DMS53 treated with DMSO at 0.1 percent for 48 hours (cell line): ENCODE results near the gene FBXO24.

ENCODE experiments used
- DNase-seq: peaks from one replicate; lab custom pipeline; 2025; ENCODE audit not compliant: unreplicated experiment; lab: John Stamatoyannopoulos, UW

The FBXO24 gene

GRCh38 chr7:100573691-100574361 is 12.3 kb upstream of the FBXO24 start, which contains the start of gene SAP25:
SAP25 (minus strand) TSS chr7:100573900; CDS start chr7:100573742, 158 bp downstream.
- no peak for DNase-seq

DNA sequence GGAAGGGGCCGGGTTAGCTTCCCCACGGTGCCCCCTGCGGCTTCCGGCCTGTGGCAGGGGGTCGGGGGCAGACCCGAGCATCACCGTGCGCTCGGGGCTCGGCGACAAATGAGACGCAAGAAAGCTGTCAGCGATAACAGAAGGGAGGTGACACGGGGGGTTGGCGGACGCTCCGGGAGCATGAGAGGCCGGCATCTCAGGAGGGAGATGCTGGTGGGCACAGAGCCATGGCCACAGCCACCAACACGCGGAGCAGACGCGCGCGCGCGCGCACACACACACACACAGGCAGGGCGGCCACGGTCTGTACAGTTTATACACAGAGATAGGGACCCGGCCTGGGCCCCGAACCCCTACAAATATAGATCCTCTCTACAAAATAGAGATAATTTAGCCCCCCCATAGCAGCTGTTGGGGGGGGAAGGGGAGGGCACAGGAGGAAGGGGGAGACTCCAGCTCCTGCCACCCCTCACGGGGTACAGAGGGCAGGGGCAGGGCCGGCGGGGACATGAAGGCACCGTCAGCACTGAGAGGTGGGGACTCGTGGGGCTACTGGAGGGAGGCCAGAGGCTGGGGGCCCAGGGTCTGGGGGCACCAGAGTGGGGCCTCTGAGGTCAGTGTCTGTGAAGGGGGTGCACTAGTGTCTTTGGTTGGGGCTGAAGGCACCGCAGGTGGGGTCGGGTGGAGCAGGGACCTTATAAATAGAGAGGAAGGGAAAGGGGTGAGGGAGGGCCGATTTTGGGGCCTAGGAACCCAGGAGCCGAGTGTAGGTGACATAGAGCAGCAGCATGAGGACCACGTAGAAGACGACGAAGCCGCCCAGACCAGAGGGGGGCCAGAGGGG is 11.5 kb upstream of the FBXO24 start:
- DNase-seq = no peak

DNA sequence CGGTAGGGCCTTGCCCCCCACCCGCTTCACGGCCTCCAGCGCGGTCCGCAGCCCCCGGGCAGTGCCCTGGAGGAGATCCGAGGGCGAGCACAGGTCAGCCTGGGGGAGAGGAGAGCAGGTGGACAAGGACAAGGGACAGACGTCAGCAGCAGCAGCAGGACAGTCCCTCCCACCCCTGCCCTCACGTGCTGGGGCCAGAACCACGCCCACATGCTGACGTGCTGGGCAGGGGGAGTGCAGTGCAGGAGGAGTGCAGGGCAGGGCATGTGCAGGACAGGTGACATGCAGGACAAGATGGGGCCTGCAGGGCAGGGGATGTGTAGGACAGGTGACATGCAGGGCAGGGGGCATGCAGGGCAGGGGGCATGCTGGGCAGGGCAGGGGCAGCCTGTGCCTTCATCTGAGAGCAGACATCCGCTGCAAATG is 10.9 kb upstream of the FBXO24 start:
- DNase-seq = no peak

- no peak for DNase-seq
Observed at GRCh38 chr7:100575746-100576383, 10.3 kb upstream of the FBXO24 start.

DNA sequence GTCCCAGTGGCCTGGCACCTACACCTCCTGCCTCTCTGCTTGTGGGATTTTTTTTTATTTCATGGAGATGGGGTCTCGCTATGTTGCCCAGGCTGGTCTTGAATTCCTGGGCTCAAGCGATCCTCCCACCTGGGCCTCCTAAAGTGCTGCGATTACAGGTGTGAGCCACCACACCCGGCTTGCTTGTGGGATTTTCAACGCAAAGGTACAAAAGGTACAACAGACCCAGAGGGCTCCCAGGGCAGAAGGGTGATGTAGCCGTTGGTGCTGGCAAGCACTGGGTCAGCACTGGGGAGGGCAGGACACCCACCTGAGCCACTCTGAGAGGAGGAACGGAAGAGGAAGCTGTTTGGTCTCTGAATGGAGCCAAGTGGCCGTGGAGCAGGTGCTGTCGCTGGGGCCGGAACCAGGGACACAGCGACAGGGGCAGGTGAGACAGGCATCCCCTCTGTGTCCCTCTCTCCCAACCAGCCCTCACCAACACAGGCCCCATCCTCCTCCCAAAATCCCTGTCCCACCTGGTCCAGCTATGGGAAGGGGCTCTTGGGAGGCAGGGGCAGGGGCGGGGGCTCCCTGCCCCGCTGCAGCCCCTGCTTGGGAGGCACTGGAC is 9.6 kb upstream of the FBXO24 start:
- no peak for DNase-seq

DNA sequence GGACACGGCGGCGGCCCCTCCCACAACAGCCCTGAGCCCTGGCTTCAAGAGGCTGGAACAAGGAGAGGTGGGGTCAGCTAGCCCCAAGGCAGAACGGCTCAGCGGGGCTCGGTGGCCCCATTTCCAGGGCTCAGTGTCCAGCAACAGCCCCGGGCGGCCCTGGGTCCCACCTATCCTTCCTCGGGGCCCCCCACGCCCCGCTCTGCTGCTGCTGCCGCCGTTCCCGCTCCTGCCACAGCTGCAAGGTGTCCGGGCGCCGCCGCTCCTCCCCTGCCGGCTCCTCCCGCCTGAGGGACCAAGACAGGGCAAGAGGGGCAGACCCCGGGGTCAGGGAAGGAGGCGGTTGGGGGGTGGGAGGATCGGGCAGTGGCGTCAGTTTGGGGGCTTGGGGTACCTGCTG is 9.0 kb upstream of the FBXO24 start:
- no peak for DNase-seq

GRCh38 chr7:100577507-100577906 is 8.6 kb upstream of the FBXO24 start:
- no peak for DNase-seq

DNA sequence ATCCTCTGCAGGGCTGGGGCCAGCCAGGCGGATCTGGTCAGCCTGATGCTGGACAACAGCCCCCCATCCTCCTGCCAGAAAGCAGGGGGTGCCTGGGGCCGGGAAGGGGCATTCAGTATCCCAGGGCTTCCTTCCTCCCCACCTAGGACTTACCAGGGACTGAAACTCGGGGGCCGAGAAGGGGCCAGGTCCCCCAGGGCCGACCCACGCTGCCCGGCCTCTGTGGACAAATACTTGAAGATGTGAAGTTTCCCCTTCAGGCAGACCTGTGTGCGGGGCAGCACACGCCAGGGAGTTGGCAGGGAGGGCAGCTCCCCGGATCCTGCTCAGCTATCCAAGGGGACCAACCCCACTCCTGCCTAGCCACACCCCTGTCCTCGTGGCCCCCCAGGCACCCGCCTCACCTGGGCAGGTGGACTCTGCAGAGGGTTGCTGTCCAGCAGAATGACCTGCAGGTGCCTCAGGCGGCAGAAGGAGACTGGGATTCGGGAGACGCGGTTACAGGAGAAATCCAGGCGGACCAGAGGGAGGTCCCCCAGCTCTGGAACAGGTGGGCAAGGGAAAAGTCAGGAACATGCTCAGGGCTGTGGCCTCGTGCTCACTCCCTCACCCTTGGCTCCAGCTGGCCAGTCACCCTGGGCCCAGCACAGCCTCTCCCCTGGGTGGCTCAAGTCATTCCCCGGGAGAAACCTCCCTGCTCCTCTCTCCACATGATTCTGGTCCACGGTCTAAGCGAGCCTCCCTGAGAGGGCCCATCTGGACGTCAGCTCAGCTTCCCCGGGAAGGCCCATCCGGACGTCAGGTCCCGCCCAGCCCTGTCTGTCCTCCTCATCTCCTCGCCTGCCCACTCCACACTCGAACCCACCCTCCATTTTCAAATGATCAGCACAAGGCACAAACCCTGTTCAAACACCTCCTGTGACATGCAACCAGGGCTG is 7.6 kb upstream of the FBXO24 start:
- DNase-seq = no peak

- no peak for DNase-seq
Observed at GRCh38 chr7:100580466-100581283, 5.5 kb upstream of the FBXO24 start.

- DNase-seq = no peak
Observed at GRCh38 chr7:100582041-100582579, 4.0 kb upstream of the FBXO24 start.

DNA sequence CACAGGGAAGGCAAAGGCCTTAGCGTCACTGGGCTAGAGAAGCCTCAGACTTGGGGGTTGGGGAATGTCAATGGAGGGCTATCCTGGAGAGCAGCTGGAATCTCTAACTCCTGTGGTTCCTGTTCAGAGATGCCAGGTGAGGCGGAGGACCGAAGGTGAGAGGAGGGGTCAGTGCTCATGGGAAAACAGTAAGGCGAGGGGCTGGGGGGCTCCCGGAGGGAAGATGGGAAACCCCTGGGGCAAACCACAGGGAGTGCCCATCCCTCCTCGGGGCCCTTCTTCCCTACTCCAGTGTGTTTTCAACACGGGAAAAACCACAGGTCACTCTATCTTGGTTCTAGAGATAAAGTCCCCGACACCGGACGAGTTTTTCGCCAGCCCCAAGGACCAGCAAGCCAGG is 3.5 kb upstream of the FBXO24 start:
- DNase-seq = no peak

DNA sequence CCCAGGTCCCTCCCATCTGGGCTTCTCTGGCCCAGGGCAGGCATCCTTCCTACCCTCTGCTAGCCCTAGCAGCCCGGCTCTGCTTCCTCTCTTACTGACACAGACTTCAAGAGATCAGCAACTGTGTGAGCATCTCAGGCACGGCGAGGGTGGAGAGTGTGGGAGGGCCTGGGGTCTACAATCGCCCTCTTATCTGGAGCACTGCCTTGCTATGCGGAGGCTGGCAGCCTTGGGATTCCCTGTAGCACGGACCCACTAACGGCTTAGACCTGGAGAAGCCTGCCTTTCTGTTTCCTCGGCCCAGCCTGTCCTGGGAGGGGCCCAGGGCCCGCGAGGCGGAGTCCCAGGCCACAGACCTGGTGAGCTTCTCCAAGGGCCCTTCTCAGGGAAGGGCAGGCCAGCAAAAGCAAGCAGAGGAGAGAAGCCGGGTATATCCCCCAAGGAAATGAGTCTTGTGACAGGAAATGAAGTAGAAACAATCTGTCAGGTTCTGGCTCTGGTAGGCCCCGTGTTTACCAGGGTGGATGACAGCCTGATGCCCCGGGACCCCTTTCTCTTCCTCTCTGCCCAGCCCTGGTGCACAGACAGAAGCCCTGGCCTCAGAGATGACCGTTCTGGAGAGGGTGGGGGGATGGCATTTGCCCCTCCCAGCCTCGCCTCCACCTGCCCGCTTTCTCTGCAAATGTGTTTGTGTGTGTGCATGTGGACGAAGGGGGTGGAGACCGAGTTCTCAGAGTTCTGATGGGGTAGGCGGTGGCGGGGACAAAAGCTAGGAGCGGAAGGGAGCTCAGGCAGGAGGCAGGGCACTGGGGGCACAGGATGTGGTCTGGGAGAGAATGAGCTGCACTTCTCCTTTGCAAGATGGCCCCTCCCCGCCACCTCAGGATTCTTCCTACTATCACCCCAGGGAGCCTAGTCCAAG is 2.7 kb upstream of the FBXO24 start:
- no peak for DNase-seq

GRCh38 chr7:100584054-100584682 is 2.0 kb upstream of the FBXO24 start:
- DNase-seq = no peak

DNA sequence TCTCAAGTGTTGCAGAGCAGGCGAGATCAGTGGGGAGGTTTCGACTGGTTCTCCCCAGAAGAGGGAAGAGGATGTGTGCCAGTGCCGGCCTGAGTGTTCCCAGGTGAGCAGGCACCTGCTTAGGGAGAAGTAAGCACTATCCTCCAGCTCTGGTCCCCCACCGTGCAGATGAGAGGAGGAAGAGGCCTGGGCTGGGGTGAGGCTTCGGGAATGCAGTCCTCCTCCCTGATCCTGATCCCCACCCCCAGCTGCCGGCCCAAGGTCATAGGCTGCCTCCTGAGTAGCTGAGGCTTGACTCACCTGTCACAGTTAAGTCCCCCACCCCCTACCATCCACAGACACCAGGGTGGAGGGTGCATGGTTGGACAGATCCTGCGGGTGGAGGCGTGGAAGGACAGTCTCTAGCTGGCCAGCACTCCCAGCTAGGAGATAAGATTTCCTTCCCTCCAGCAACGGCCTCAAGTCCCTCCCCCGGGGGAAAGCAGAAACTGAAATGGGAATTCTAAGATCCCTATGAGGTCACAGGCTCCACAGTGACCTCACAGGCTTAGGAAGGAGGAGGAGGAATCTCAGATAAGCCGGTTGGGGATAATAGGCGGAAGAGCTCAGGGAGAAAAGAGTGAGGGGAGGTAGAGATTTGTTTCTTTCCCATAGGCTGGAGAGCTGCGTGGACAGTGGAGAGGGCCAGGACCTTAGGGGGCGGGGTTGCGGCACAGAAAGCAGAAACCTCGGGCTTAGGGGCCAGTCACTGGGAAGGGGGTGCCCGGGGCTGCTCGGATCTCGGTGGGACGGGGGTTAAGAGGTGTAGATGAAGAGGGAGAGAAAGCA is 1.2 kb upstream of the FBXO24 start:
- DNase-seq = peak; percentile 48

DNA sequence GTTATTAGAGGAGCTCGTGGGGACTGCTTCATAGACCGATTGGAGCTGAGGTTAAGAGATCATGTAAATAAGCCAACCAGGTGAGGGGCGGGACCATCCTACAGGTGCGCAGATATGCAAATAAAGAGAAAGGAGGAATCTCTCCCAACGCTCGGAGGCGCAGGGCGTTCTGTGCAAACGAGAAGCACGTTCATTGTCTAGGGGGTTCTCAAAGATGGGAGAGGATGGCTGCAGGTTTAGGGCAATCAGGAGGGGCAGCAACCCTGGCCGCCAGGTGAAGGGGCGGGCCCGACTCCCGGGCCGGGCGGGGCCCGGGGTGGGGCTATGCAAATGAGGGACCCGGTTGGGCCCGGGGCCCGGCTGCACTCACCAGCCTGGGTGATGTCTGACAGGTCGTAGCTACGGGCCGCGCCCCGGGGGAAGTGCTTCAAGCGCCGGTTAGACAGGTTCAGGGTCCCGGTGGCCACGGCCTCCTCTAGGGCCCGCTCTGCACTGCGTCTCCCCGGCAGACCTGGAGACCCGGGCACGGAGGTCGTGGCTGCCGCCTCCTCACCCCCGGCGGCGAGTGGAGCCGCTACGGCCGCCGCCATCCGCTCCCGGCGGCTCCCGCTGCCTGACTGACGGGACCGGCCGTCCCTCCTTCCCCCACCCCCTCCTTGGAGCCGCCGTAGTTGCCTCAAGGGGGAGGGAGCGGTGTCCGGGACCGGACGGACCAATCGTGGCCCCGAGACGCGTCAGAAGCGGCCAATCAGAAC is 440 bp upstream of the FBXO24 start, which contains the start of gene LRCH4:
Gene LRCH4 (minus strand): TSS at position 619 of the 755 bp plus-strand sequence. CDS start 29 bp downstream, at position 590.
- peak; percentile 75 for DNase-seq

DNA sequence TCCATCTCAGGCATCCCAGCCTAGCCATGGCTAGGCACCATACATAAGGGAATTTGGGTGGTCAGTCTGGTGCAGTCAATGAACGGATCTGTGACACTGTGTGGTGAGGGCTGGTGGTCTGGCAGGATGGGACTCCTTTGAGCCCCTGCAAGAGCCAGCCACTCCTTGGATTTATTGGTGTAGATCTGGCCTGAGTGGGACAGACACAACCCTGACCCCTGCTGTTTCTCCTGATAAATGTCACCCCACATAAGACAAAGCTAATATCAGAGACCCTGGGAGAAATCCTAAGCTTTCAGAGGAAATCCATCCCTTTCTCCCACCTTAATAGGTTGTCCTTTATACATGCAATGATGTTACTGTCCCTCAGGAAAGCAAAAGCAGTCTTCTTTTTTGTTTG is 2.3 kb downstream of the FBXO24 start:
- no peak for DNase-seq
